ENCODE measurements around the gene EEFSEC.

Gene EEFSEC

DNA sequence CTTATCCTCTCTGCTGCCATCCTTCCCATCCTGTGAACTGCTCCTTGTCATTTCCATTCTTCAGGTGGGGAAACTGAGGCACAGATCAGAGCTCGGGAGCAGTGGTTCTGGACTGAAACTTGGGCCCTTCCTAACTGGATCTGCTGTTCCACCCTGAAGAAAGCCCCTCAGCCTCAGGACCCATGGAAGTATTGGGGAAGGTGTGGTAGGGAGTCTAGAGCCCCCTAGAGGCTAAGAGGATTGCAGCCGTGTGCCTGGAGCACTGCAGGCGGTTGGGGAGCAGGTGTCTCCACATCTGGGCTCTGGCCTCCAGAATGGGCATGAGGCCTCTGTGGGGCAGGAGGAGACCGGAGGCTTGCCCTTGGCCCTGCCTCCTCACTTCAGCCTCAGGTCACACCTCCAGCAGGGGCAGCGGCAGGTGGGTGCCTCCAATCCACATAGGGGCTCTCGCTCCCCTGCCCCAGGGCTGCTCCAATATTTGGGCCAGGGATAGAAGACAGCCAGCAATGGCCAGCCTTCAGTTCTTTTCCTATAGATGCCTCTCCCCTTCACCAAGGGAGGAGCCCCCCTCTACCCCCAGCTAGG, 285.3 kb downstream of the EEFSEC start:
- no peak overlapping the region for H3K9ac ChIP-seq (ENCODE audit: low read depth, low read length)
- no peaks in the 10 kb centered on the region for H3K9me3 ChIP-seq (ENCODE audit: control insufficient read depth, insufficient read depth, low read length)
- H3K36me3 ChIP-seq (ENCODE audit: insufficient read depth, low read length) = no peaks in the 10 kb centered on the region
- H3K4me1 ChIP-seq (ENCODE audit: insufficient read depth, low read length) = peaks cover 15% of the 10 kb centered on the region; the same call in 1 of the 2 replicates

DNA sequence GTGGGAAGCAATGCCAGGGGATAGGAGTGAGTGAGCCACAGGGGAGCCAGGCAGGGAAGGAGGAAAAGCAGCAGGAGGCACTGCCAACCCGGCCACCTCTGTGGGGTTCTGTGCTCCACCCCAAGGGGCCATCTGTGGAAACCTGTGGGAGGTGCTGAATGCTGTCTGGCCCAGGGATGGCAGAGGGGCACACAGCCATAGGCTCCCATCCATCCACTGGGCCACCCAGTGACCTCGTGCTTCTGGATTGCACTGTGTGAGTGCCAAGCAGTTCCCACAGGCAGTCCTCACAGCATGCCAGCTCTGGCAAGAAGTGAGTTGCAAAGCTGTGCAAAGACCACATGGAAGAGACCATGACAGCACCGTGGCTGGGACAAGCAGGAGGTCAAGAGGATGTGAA, 285.9 kb downstream of the EEFSEC start:
- Histone ChIP-seq H3K36me3 (ENCODE audit: insufficient read depth, low read length) (no peaks in the 10 kb centered on the region), H3K4me1 (ENCODE audit: insufficient read depth, low read length) (peaks cover 10% of the 10 kb centered on the region; the same call in 1 of the 2 replicates), H3K9me3 (ENCODE audit: control insufficient read depth, insufficient read depth, low read length) (no peaks in the 10 kb centered on the region), H3K9ac (ENCODE audit: low read depth, low read length) (no peak overlapping the region)

DNA sequence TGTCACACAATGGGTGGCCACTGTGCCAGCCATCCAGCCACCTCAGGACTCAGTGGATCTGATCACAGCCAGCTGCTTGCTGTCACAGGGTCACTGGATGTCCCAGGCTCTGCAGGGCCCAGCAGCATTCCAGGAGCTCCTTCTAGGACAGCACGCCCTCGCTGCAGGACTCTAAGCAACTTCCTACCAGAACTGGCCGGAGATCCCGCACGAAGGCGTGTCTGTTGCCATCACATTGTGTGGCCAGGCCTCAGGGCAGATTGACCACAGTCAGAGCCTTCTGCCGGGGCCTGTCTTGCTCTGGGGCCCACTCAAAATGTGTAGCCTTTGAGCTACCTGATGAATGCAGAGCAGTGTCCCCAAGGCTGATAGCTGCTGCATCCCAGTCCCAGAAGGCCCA, 288.8 kb downstream of the EEFSEC start:
- Histone ChIP-seq H3K36me3 (ENCODE audit: insufficient read depth, low read length) (no peaks in the 10 kb centered on the region), H3K9ac (ENCODE audit: low read depth, low read length) (no peak overlapping the region), H3K9me3 (ENCODE audit: control insufficient read depth, insufficient read depth, low read length) (no peaks in the 10 kb centered on the region), H3K4me1 (ENCODE audit: insufficient read depth, low read length) (no peaks in the 10 kb centered on the region)

DNA sequence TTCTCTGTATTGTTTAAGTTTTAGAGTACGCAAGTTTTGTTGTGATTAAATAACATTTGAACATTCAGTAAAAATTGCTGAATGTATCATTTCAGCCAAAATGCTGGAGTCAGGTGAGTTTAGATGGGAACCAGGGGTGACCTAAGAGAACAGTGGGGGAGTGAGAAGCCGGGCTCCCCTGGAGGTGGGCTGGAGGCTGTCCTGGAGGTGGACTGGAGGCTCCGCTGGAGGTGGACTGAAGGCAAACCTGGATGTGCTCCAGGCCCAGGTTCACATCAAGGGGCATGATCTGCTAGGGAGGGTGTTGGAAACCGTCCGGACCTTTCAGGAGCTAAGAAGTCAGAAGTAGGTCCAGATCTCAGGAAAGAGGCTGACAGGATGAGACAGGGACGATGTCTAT, 289.7 kb downstream of the EEFSEC start:
- no peak overlapping the region for H3K9ac ChIP-seq (ENCODE audit: low read depth, low read length)
- H3K36me3 ChIP-seq (ENCODE audit: insufficient read depth, low read length) = no peaks in the 10 kb centered on the region
- no peaks in the 10 kb centered on the region for H3K9me3 ChIP-seq (ENCODE audit: control insufficient read depth, insufficient read depth, low read length)
- no peaks in the 10 kb centered on the region for H3K4me1 ChIP-seq (ENCODE audit: insufficient read depth, low read length)

DNA sequence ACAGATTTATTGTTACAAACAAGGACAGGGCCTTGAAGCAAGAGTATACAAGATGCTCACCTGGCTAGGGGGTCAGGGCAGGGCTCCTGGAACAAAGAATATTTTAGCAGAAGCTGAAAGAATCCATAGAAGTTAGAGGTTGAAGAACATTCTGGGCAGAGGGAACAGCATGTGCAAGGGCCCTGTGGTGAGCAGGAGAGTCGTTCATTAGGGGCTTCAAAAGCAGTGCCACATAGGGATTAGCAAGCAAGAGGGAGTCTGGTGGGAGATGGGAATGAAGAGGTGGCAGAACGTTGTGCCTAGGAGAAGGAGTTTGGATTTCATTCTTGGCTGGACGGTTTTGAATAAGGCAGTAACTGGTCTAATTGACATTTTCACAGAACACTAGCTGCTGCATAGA, 290.5 kb downstream of the EEFSEC start:
- Histone ChIP-seq H3K4me1 (ENCODE audit: insufficient read depth, low read length) (no peaks in the 10 kb centered on the region), H3K36me3 (ENCODE audit: insufficient read depth, low read length) (no peaks in the 10 kb centered on the region), H3K9me3 (ENCODE audit: control insufficient read depth, insufficient read depth, low read length) (no peaks in the 10 kb centered on the region), H3K9ac (ENCODE audit: low read depth, low read length) (no peak overlapping the region)

DNA sequence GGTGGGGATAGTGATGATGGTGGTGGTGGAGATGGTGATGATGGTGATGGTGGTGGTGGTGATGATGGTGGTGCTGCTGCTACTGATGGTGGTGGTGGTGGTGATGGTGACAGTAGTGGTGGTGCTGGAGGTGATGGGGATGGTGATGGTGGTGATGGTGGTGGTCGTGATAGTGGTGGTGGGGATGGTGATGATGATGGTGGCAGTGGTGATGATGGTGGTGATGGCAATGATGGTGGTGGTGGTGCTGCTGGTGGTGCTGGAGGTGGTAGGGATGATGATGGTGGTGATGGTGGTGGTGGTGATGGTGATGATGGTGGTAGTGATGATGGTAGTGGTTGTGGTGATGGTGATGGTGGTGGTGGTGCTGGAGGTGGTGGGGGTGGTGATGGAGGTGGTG, 292.1 kb downstream of the EEFSEC start:
- Histone ChIP-seq H3K36me3 (ENCODE audit: insufficient read depth, low read length) (no peaks in the 10 kb centered on the region), H3K9ac (ENCODE audit: low read depth, low read length) (no peak overlapping the region), H3K4me1 (ENCODE audit: insufficient read depth, low read length) (no peaks in the 10 kb centered on the region), H3K9me3 (ENCODE audit: control insufficient read depth, insufficient read depth, low read length) (no peaks in the 10 kb centered on the region)

DNA sequence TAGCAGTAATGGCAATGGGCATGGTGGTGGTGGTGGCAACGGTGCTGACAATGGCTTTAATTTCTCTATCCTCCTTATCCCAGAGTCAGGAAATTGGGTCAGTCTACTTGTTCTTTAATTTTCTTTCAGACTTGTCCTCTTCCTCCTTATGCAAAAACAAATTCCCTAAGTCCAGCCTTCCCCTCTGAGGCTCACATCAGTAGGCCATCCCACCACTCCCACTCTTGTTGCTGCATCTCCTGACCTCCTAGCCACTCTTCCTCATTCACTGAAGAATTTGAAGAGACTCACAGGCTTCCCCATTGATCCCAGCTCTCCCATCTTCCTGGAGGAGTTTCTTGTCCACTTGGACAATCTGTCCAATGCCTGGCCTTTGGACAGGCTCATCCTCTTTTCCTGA, 293.5 kb downstream of the EEFSEC start:
- H3K9me3 ChIP-seq (ENCODE audit: control insufficient read depth, insufficient read depth, low read length) = no peaks in the 10 kb centered on the region
- no peaks in the 10 kb centered on the region for H3K4me1 ChIP-seq (ENCODE audit: insufficient read depth, low read length)
- H3K9ac ChIP-seq (ENCODE audit: low read depth, low read length) = no peak overlapping the region
- H3K36me3 ChIP-seq (ENCODE audit: insufficient read depth, low read length) = no peaks in the 10 kb centered on the region

DNA sequence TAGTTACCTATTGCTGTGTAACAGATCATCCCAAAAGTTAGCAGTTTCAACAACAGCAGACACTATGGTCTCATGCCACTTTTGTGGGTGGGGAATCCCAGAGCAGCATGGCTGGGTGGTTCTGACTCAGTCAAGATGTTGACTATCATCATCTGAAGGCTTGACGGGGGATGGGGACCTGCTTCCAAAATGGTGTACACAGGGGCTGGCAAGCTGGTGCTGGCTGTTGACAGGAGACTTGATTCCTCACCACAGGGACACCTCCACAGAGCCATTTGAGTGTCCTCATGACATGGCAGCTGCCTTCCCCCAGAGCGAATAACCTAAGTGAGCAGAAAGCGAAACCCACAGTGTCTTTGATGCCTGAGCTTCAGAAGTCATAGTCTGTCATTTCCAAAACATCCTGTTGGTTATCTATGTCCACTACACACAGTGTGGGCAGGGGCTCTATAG, 294.3 kb downstream of the EEFSEC start:
- no peaks in the 10 kb centered on the region for H3K36me3 ChIP-seq (ENCODE audit: insufficient read depth, low read length)
- no peaks in the 10 kb centered on the region for H3K9me3 ChIP-seq (ENCODE audit: control insufficient read depth, insufficient read depth, low read length)
- no peaks in the 10 kb centered on the region for H3K4me1 ChIP-seq (ENCODE audit: insufficient read depth, low read length)
- H3K9ac ChIP-seq (ENCODE audit: low read depth, low read length) = no peak overlapping the region

DNA sequence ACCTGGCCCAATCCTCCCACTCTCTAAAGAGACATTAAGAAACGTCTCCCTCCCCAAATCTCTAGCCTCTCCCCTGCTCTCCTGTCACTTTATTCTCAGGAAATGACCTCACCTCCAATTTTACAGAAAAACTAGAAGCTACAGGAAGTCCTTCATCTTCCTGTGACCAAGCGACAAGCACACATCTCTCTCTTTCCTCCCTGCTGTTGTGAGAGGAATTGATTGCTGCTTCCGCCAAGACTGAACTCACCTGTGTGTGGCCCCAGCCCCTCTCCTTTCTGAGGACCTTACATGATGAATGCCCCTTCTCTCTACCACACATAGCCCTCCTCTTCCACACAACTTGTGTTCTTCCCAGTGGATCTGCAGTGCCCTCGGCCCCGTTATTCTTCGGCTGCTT, 295.2 kb downstream of the EEFSEC start:
- H3K9me3 ChIP-seq (ENCODE audit: control insufficient read depth, insufficient read depth, low read length) = no peaks in the 10 kb centered on the region
- no peak overlapping the region for H3K9ac ChIP-seq (ENCODE audit: low read depth, low read length)
- H3K36me3 ChIP-seq (ENCODE audit: insufficient read depth, low read length) = no peaks in the 10 kb centered on the region
- no peaks in the 10 kb centered on the region for H3K4me1 ChIP-seq (ENCODE audit: insufficient read depth, low read length)

DNA sequence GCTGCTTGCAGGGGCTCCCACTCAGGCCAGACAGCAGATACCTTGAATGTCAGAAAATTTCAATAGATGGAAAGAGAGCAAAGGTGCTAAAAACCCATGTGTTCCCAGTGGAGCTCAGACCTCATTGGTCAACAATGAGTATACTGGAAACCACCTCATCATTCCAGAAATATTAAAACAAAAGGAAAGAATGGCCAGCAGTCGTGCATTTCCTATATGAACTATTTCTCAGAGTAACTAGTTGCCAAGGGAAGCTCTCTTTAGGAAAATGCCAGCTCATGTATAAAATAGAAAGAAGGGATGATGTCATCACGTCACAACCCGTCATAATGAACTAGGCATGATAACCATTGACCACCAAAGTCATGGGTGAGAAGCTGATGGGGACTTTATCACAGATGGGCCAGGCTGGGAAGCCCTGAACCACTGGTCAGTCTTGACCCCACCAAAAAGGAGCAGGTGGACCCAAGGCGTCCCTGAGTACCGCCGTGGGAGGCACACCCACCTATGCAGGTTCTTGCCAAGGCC, 295.9 kb downstream of the EEFSEC start:
- no peaks in the 10 kb centered on the region for H3K36me3 ChIP-seq (ENCODE audit: insufficient read depth, low read length)
- H3K9ac ChIP-seq (ENCODE audit: low read depth, low read length) = no peak overlapping the region
- no peaks in the 10 kb centered on the region for H3K4me1 ChIP-seq (ENCODE audit: insufficient read depth, low read length)
- H3K9me3 ChIP-seq (ENCODE audit: control insufficient read depth, insufficient read depth, low read length) = no peaks in the 10 kb centered on the region

DNA sequence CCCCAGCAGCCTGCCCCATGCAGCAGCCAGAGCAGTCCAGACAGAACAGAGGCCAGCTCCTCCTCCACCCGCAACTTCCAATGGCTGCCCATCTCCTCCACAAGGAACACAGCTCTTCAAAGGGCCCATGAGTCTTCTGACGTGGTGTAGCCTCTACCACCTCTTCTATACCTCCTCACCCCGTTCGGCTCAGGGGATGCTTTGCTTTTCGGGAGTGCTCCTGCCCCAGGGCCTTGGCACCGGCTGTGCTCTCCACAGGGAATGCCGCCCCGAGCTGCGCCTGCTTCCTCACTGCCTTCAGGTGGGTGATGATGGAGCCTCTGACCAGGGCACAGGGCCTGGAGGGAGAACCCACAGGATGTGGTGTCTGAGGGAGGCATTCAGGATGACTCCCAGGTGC, 298.8 kb downstream of the EEFSEC start:
- H3K9ac ChIP-seq (ENCODE audit: low read depth, low read length) = no peak overlapping the region
- H3K4me1 ChIP-seq (ENCODE audit: insufficient read depth, low read length) = no peaks in the 10 kb centered on the region
- H3K36me3 ChIP-seq (ENCODE audit: insufficient read depth, low read length) = no peaks in the 10 kb centered on the region

DNA sequence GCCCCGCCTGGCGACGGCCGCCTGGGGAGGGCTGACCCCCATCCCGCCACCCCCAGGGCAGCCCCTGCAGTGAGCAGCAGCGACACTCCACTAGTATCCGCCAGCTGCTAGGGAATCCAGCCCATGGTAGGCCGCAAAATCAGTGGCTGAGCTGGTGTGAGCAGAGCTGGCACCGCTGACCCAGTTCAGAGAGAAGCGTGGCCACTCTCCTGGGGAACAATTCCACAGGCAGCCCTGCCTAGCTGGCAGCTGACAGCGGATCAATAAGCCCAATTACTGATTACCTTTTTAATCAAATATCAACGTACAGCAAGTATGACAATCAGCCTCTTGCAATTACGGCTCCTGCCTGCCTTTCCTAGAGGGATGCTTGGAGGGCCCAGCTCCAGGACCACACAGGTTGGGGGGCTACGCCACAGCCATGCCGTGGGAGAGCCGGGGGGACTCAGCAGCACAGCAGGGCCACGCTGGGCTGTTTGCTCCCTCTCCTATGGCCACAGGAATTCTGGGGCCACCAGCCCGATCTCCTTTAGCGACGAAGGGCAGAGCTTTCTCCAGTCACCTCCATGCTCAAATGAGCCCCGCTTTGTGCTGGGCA, 299.5 kb downstream of the EEFSEC start:
- Histone ChIP-seq H3K9ac (ENCODE audit: low read depth, low read length) (no peak overlapping the region), H3K9me3 (ENCODE audit: control insufficient read depth, insufficient read depth, low read length) (no peaks in the 10 kb centered on the region), H3K4me1 (ENCODE audit: insufficient read depth, low read length) (no peaks in the 10 kb centered on the region), H3K36me3 (ENCODE audit: insufficient read depth, low read length) (no peaks in the 10 kb centered on the region)

More for the DNA sequence above, 298.8 kb downstream of the EEFSEC start:
- H3K9me3 ChIP-seq (ENCODE audit: control insufficient read depth, insufficient read depth, low read length) = no peaks in the 10 kb centered on the region

DNA sequence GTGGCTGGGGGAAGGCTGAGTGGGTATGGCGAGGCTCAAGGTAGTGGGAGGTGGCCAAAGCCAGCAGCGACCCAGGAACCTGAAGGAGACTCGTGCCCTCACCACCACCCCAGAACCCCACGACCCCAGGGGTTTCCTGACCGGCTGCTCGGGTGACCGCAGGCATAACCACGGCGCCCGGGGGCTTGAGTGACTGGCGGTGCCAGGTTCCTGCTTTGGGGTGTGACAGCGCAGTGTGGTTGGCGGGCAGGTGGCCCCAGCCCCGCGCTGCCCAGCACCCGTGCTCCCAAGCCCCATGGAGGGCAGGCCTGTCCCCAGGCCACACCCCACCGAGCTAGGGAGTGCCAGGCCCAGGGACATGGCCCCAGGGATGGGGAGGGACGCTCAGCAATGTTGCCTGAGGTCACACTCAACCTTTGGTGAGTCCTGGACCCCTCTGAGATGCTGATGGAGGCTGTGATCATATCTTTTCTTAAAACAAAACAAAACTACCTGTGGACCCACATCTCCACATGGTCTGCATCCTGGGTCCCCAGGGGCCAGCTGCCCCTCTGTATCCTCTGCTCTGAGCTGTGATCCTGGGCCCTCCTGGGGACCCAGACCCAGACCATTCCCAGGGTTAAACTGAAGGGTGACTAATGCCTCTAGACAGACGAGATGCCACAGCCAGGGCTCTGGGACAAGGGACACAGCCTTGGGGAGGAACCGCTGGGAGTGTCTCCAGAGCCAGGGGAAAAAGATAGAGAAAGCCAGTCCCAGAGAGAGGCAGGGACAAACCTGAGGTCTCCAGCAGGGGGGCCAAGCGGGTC, 300.4 kb downstream of the EEFSEC start:
- no peaks in the 10 kb centered on the region for H3K4me1 ChIP-seq (ENCODE audit: insufficient read depth, low read length)
- no peaks in the 10 kb centered on the region for H3K9me3 ChIP-seq (ENCODE audit: control insufficient read depth, insufficient read depth, low read length)
- H3K36me3 ChIP-seq (ENCODE audit: insufficient read depth, low read length) = no peaks in the 10 kb centered on the region
- H3K9ac ChIP-seq (ENCODE audit: low read depth, low read length) = no peak overlapping the region

DNA sequence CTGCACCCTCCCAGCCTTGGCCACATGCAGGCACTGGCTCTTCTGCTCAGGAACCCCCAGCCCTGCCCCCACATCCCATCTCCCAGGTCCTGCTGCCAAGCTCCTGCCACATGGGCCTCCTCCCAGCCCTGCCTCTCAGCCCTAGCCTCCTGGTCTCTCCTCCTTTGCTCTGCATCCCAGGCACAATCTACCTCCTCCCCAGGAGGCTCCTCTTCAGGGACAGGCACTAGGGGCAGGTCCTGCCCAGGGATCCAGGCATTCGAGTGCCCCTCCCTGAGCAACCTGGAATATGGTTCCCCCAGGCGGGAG, 301.0 kb downstream of the EEFSEC start:
- Histone ChIP-seq H3K4me1 (ENCODE audit: insufficient read depth, low read length) (no peaks in the 10 kb centered on the region), H3K9me3 (ENCODE audit: control insufficient read depth, insufficient read depth, low read length) (no peaks in the 10 kb centered on the region), H3K9ac (ENCODE audit: low read depth, low read length) (no peak overlapping the region), H3K36me3 (ENCODE audit: insufficient read depth, low read length) (no peaks in the 10 kb centered on the region)

DNA sequence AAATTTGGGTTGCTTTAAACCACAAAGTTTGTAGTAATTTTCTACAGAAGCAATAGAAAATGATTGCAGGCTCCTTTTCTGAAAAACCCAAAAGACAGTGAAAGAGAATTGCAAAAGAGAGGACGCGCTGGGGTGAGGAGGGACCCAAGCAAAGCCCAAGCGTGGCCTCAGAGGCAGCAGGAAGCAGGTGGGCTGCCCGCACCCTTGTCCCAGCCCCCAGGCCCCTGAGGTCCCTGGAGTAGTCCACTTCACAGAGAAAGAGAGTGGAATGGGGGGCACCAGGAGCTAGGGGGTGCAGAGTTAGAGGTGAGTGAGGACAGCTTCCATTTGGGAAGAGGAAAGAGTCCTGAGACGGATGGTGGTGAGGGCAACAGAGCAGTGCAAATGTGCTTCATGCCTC, 301.8 kb downstream of the EEFSEC start:
- H3K9me3 ChIP-seq (ENCODE audit: control insufficient read depth, insufficient read depth, low read length) = no peaks in the 10 kb centered on the region
- no peaks in the 10 kb centered on the region for H3K4me1 ChIP-seq (ENCODE audit: insufficient read depth, low read length)
- no peak overlapping the region for H3K9ac ChIP-seq (ENCODE audit: low read depth, low read length)
- no peaks in the 10 kb centered on the region for H3K36me3 ChIP-seq (ENCODE audit: insufficient read depth, low read length)

Measured in ES-I3 (cell line).